ENCODE data around the gene GAB2. TPM values are rescaled to one million over a fixed set of nuclear protein-coding genes. Genes with fewer than 3 reads are reported as not detected.

The GAB2 gene
- total and polyA plus RNA-seq, 2 of the 13 experiments (the other 11 are each of a cell fraction or from before 2014, with no cell fraction given), result 4.1 to 8.6 TPM

DNA sequence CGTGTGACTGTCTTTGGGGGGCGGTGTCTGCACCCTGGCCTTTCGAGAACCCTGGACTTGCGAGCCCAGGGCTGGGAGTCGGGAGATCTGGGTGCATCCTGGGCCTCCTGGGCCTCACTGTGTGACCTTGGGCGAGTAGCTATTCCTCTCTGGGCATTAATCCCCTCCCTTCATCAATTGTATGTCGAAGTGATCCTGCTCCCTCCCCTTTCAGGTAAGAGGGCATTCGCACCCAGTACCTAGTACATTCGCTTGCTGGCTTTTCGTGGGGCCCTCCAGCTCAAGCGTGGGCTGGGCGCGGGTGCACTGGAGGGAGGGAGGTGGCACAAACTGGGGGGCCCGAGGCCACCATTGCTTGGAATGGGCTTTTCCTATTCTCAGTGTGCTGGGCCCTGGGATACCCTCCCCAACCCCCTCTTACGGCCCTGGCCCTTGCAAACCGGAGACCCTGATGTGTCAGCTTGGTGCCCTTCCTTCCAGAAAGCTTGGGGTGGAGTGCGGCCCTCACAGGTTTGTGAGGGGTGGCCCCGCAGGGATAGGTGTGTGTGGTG lies 228.4 kb downstream of the GAB2 start (continued):
- TF ChIP-seq CEBPZ (IDR thresholded peaks at IDR 0.05; ENCODE audit: low read length) (no peak), ZNF780A (CRISPR knock-in tag; IDR thresholded peaks at IDR 0.05) (peak; percentile 40; the same call in 1 of the 2 replicates), ZNF816 (CRISPR knock-in tag; IDR thresholded peaks at IDR 0.05; ENCODE audit: borderline replicate concordance) (0 out of 2 replicates have a peak, but pooled peaks have one; percentile 2), ZNF160 (CRISPR knock-in tag; IDR thresholded peaks at IDR 0.05) (0 out of 2 replicates have a peak, but pooled peaks have one; percentile 2), ZNF768 (CRISPR knock-in tag; IDR thresholded peaks at IDR 0.05) (peak; percentile 98), HOXD1 (CRISPR knock-in tag; IDR thresholded peaks at IDR 0.05) (0 out of 2 replicates have a peak, but pooled peaks have one; percentile 26), ZNF670 (CRISPR knock-in tag; IDR thresholded peaks at IDR 0.05; ENCODE audit: borderline replicate concordance) (0 out of 2 replicates have a peak, but pooled peaks have one; percentile 41)
- TF ChIP-seq, protein P1, sequence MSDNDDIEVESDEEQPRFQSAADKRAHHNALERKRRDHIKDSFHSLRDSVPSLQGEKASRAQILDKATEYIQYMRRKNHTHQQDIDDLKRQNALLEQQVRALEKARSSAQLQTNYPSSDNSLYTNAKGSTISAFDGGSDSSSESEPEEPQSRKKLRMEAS (IDR thresholded peaks at IDR 0.05), result no peak
